ENCODE data around the gene IDH3A.

The IDH3A gene

GRCh38 chr15:78129077-78129750 is 19.9 kb upstream of the IDH3A start:
- TF ChIP-seq CTCF (IDR thresholded peaks at IDR 0.05; ENCODE audit: low read depth, low read length, missing control alignments): no peak
- no peak overlapping the region for H3K4me3 ChIP-seq (ENCODE audit: low read depth, low read length)
- DNase-seq (ENCODE audit: low read depth): no peak

GRCh38 chr15:78129751-78130287 is 19.3 kb upstream of the IDH3A start:
- no peak overlapping the region for H3K4me3 ChIP-seq (ENCODE audit: low read depth, low read length)
- no peak for DNase-seq (ENCODE audit: low read depth)
- no peak for TF ChIP-seq CTCF (IDR thresholded peaks at IDR 0.05; ENCODE audit: low read depth, low read length, missing control alignments)

- peak overlapping the region; percentile 59; the same call in 1 of the 2 replicates for H3K4me3 ChIP-seq (ENCODE audit: low read depth, low read length)
- no peak for DNase-seq (ENCODE audit: low read depth)
- TF ChIP-seq CTCF (IDR thresholded peaks at IDR 0.05; ENCODE audit: low read depth, low read length, missing control alignments): no peak
These were observed 18.5 kb upstream of the IDH3A start for GRCh38 chr15:78130466-78131294.

- peak; percentile 75 for TF ChIP-seq CTCF (IDR thresholded peaks at IDR 0.05; ENCODE audit: low read depth, low read length, missing control alignments)
- no peak for DNase-seq (ENCODE audit: low read depth)
- H3K4me3 ChIP-seq (ENCODE audit: low read depth, low read length): peak within 1 kb of the TSS; percentile 59
These were observed 17.7 kb upstream of the IDH3A start, which contains the start of gene CIB2 for GRCh38 chr15:78131295-78132061. Gene CIB2, minus strand, starts transcription at chr15:78131445. Its CDS starts 230 bp downstream, at chr15:78131215.

GRCh38 chr15:78133801-78134200 is 15.4 kb upstream of the IDH3A start:
- no peak for TF ChIP-seq CTCF (IDR thresholded peaks at IDR 0.05; ENCODE audit: low read depth, low read length, missing control alignments)
- DNase-seq (ENCODE audit: low read depth): no peak
- H3K4me3 ChIP-seq (ENCODE audit: low read depth, low read length): no peak overlapping the region

GRCh38 chr15:78139578-78139977 is 9.6 kb upstream of the IDH3A start:
- no peak for DNase-seq (ENCODE audit: low read depth)
- no peak for TF ChIP-seq CTCF (IDR thresholded peaks at IDR 0.05; ENCODE audit: low read depth, low read length, missing control alignments)
- no peak overlapping the region for H3K4me3 ChIP-seq (ENCODE audit: low read depth, low read length)
